Kidney (tissue), 14 donors: Measurements from ENCODE around the gene TRRAP. TPM values are rescaled to one million over a fixed set of nuclear protein-coding genes. Genes with fewer than 3 reads are reported as not detected.

Experiments
- DNase-seq, 5 donors: peaks; one replicate each; pipeline ENCODE4 v3.0.0-alpha.2; 2013 to 2020
- FAIRE-seq: peaks from 2 replicates; lab custom pipeline; 2012; peaks lifted over from hg19 to GRCh38; lab: Jason Lieb, UNC
- H3K27ac ChIP-seq, 2 donors: one replicate each; pipeline ENCODE4 v1.7.0; 2013; ENCODE audit warnings: low read depth in 2 of 2, low read length in 2 of 2, inconsistent platforms in 1 of 2
- H3K27me3 ChIP-seq: one replicate; pipeline ENCODE4 v1.7.1; 2013; ENCODE audit warnings: low read length, inconsistent platforms; ENCODE audit not compliant: control insufficient read depth, insufficient read depth
- H3K36me3 ChIP-seq, 3 donors: one replicate each; pipeline versions ENCODE4 v1.7.0 to v1.7.1; 2013; ENCODE audit warnings: low read length in 3 of 3, control low read depth in 1 of 3, inconsistent platforms in 1 of 3; ENCODE audit not compliant: insufficient read depth in 3 of 3, control insufficient read depth in 2 of 3
- H3K4me1 ChIP-seq, 3 donors: one replicate each; pipeline versions ENCODE4 v1.7.0 to v1.7.1; 2013; ENCODE audit warnings: low read length in 3 of 3, inconsistent platforms in 1 of 3, low read depth in 1 of 3; ENCODE audit not compliant: control insufficient read depth in 2 of 3, insufficient read depth in 2 of 3
- H3K4me3 ChIP-seq, 3 donors: one replicate each; pipeline versions ENCODE4 v1.7.0 to v1.8.1; 2013; ENCODE audit warnings: low read length in 3 of 3, control low read depth in 1 of 3, inconsistent platforms in 1 of 3
- H3K9ac ChIP-seq, 3 donors: one replicate each; pipeline versions ENCODE4 v1.7.0 to v1.7.1; 2013; ENCODE audit warnings: low read length in 3 of 3, control low read depth in 1 of 3, inconsistent platforms in 1 of 3
- H3K9me3 ChIP-seq, 3 donors: one replicate each; pipeline versions ENCODE4 v1.7.0 to v1.7.1; 2013; ENCODE audit warnings: low read length in 3 of 3, control low read depth in 1 of 3, inconsistent platforms in 1 of 3; ENCODE audit not compliant: control insufficient read depth in 2 of 3, insufficient read depth in 1 of 3
- CTCF ChIP-seq: IDR thresholded peaks from 3 replicates; pipeline ENCODE4 v1.5.1; 2012; ENCODE audit warnings: mild to moderate bottlenecking, moderate library complexity, borderline replicate concordance; ENCODE audit not compliant: insufficient read depth; ENCODE audit errors: extremely low read depth
- intact Hi-C: fragments of 100-400 bp; cut with DNase I; formaldehyde crosslinking; loops from one replicate; pipeline ENCODE4 v1.11.1; 2022
- polyA plus RNA-seq: library from polyadenylated mRNA; stranded (reverse); fragments of 350-450 nt; fragmentation: Illumina TruSeq; extraction: RNeasy Lipid Tissue Mini Kit (QIAGEN cat#74804); gene quantifications from one replicate; pipeline ENCODE4 v1.2.3, GENCODE V29; 2014; ENCODE audit warnings: low read depth, low replicate concordance; ENCODE audit not compliant: insufficient read depth
- total RNA-seq: library from RNA; stranded (reverse); fragmentation: NEBNext Ultra II Directional; extraction: Animal tissue kit (Norgen Biotek cat#: 25700); gene quantifications from one replicate; pipeline ENCODE4 v1.2.1, GENCODE V29; 2021
- donor health status: control.
- donor health status: control.
- donor health status: control.
- donor health status: control.
- donor health status: control.
- donor health status: DM: yes; HTN: yes; CAD: no.
- donor health status: Normal renal cell carcinoma (clear cell type).

Gene TRRAP
- total and polyA plus RNA-seq, 2 donors from 2014 or later = 7.0 to 47.7 TPM

DNA sequence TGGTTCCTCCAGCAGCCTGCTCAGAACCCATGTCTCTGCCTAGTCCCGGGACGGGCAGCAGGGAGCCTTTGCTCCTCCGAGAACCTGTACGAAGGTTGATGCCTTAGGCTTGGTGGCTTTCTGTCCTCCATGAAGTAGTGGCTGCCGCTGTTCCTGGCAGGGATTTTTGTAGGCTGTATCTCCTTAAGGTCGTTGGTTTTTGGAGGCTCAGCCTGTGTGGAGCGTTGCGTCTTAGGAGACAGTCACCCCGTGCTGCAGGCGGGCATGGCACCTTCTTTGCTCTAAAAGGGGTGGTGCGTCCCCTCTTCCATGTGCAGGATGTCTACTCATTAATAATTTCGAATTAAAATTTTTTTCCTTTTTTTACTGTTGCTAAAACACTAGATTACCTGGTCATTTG is 92.5 kb downstream of the TRRAP start:
- Histone ChIP-seq H3K9ac (no peak overlapping the region), H3K4me1 (no peaks in the 10 kb centered on the region), H3K27ac (no peak overlapping the region), H3K9me3 (no peaks in the 10 kb centered on the region), H3K36me3 (peaks cover 2 to 85% (median 62%) of the 10 kb centered on the region in 3 donors), H3K4me3 (no peak overlapping the region), H3K27me3 (no peaks in the 10 kb centered on the region)
- no peak for TF ChIP-seq CTCF
- intact Hi-C loops = no loop called here
- no peak for FAIRE-seq
- DNase-seq = no peak

GRCh38 chr7:98974205-98974604 is 95.9 kb downstream of the TRRAP start:
- no peak overlapping the region for H3K4me3 ChIP-seq
- FAIRE-seq (no peak), DNase-seq (no peak)
- intact Hi-C loops = no loop called here
- H3K27me3 ChIP-seq = no peaks in the 10 kb centered on the region
- no peaks in the 10 kb centered on the region for H3K9me3 ChIP-seq
- TF ChIP-seq CTCF = no peak
- no peak overlapping the region for H3K9ac ChIP-seq
- H3K36me3 ChIP-seq = peaks cover 7 to 87% (median 71%) of the 10 kb centered on the region in 3 donors
- no peaks in the 10 kb centered on the region for H3K4me1 ChIP-seq
- H3K27ac ChIP-seq = no peak overlapping the region

- intact Hi-C loops = no loop called here
- H3K9ac ChIP-seq = no peak overlapping the region
- H3K27me3 ChIP-seq = no peaks in the 10 kb centered on the region
- no peak for TF ChIP-seq CTCF
- no peaks in the 10 kb centered on the region for H3K9me3 ChIP-seq
- H3K4me1 ChIP-seq = no peaks in the 10 kb centered on the region
- H3K36me3 ChIP-seq = peaks cover 9 to 90% (median 70%) of the 10 kb centered on the region in 3 donors
- no peak overlapping the region for H3K27ac ChIP-seq
- FAIRE-seq (no peak), DNase-seq (no peak)
- no peak overlapping the region for H3K4me3 ChIP-seq
These were observed 96.8 kb downstream of the TRRAP start for GRCh38 chr7:98974906-98975816.
